Measurements from ENCODE around the gene MAN1A2. TPM values are rescaled to one million over a fixed set of nuclear protein-coding genes. Genes with fewer than 3 reads are reported as not detected.

MAN1A2 gene
- polyA plus RNA-seq, 3 donors = 4.0 to 10.5 (median 7.2) TPM

- WGBS (ENCODE audit: insufficient coverage) = 56% methylated on average over 2 of the region's 4 CpGs
- H3K36me3 Mint-ChIP-seq = no peaks in the 10 kb centered on the region
- H3K27ac Mint-ChIP-seq = peak overlapping the region in 1 of 7 donors; percentile 21
- H3K4me3 Mint-ChIP-seq = no peak overlapping the region
- H3K4me1 Mint-ChIP-seq = peaks cover 7% of the 10 kb centered on the region
- Histone ChIP-seq H3K79me2 (ENCODE audit: insufficient read depth, low read length) (no peaks in the 10 kb centered on the region), H3K4me1 (ENCODE audit: control insufficient read depth in 1 of 2, insufficient read depth in 2 of 2, low read length in 2 of 2) (peaks cover 0 to 5% of the 10 kb centered on the region in 2 donors), H3K27ac (ENCODE audit: low read depth in 1 of 2, low read length in 2 of 2) (no peak overlapping the region), H3K36me3 (replicated peaks in 1 of 2; ENCODE audit: control insufficient read depth in 1 of 2, insufficient read depth in 2 of 2, low read length in 2 of 2) (no peaks in the 10 kb centered on the region), H4K20me1 (ENCODE audit: insufficient read depth, low read length) (no peaks in the 10 kb centered on the region), H2AFZ (ENCODE audit: insufficient read depth, low read depth, low read length, poor library complexity, severe bottlenecking) (no peak overlapping the region), H3K27me3 (ENCODE audit: control insufficient read depth in 2 of 2, insufficient read depth in 2 of 2, low read length in 2 of 2) (no peaks in the 10 kb centered on the region), H3K9me3 (replicated peaks in 1 of 2; ENCODE audit: control insufficient read depth in 1 of 2, insufficient read depth in 1 of 2, low read length in 2 of 2) (no peaks in the 10 kb centered on the region), H3K9ac (ENCODE audit: insufficient read depth, low read length, poor library complexity, severe bottlenecking) (no peak overlapping the region), H3K4me2 (replicated peaks; ENCODE audit: extremely low read depth, low read length, poor library complexity, severe bottlenecking) (no peak overlapping the region), H3K4me3 (replicated peaks in 1 of 3; ENCODE audit: low read depth in 2 of 3, low read length in 3 of 3) (no peak overlapping the region)
- TF ChIP-seq, protein P1, sequence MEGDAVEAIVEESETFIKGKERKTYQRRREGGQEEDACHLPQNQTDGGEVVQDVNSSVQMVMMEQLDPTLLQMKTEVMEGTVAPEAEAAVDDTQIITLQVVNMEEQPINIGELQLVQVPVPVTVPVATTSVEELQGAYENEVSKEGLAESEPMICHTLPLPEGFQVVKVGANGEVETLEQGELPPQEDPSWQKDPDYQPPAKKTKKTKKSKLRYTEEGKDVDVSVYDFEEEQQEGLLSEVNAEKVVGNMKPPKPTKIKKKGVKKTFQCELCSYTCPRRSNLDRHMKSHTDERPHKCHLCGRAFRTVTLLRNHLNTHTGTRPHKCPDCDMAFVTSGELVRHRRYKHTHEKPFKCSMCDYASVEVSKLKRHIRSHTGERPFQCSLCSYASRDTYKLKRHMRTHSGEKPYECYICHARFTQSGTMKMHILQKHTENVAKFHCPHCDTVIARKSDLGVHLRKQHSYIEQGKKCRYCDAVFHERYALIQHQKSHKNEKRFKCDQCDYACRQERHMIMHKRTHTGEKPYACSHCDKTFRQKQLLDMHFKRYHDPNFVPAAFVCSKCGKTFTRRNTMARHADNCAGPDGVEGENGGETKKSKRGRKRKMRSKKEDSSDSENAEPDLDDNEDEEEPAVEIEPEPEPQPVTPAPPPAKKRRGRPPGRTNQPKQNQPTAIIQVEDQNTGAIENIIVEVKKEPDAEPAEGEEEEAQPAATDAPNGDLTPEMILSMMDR (IDR thresholded peaks at IDR 0.05) = no peak
- DNase-seq = peak; percentile 17 to 35 (median 29)
- H3K27me3 Mint-ChIP-seq (ENCODE audit: low read depth in 3 of 3) = peaks cover 1 to 6% (median 3%) of the 10 kb centered on the region in 3 donors
- intact Hi-C loops (cut with micrococcal nuclease) = no loop called here
- no peaks in the 10 kb centered on the region for H3K9me3 Mint-ChIP-seq
These were observed 205.3 kb downstream of the MAN1A2 start for GRCh38 chr1:117572546-117572945.

DNA sequence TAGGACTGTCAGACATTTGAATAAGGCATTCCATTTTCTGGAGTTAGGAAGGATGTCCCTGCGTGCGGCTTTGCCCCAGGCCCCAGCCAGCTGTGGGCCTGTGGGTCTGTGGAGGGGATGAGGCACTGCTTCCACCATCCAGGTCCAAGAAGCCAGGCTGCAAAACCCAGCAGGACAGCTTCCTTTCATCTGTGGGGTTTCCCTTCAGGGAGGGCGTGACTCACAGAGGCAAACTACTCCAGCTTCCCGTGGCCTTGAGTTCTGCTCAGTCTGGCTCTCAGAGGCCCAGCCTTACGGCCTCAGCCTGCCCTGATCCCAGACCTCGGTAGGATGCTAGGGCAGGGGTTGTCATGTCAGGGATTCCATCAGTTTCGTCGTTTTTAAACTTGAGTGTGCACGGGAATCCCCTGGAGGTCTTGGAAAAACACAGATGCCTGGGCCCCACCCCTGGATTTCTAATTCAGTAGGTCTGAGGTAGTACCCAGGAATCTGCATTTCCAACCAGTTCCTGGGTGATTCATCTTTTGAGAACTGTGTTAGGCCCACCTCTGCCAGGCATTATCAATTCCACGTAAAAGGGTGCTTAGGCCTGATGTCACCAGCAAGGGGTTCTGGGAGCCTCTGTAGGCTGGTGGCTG, 206.3 kb downstream of the MAN1A2 start:
- 90% methylated on average over 8 of the region's 10 CpGs for whole genome bisulfite sequencing (ENCODE audit: insufficient coverage)
- TF ChIP-seq, protein P1 (IDR thresholded peaks at IDR 0.05) = no peak

More for the DNA sequence above, 206.3 kb downstream of the MAN1A2 start:
- Histone ChIP-seq H3K9ac (ENCODE audit: insufficient read depth, low read length, poor library complexity, severe bottlenecking) (no peak overlapping the region), H3K36me3 (replicated peaks in 1 of 2; ENCODE audit: control insufficient read depth in 1 of 2, insufficient read depth in 2 of 2, low read length in 2 of 2) (no peaks in the 10 kb centered on the region), H3K4me3 (replicated peaks in 1 of 3; ENCODE audit: low read depth in 2 of 3, low read length in 3 of 3) (no peak overlapping the region), H3K79me2 (ENCODE audit: insufficient read depth, low read length) (no peaks in the 10 kb centered on the region), H2AFZ (ENCODE audit: insufficient read depth, low read depth, low read length, poor library complexity, severe bottlenecking) (no peak overlapping the region), H3K27ac (ENCODE audit: low read depth in 1 of 2, low read length in 2 of 2) (no peak overlapping the region), H3K4me1 (ENCODE audit: control insufficient read depth in 1 of 2, insufficient read depth in 2 of 2, low read length in 2 of 2) (peaks cover 0 to 5% of the 10 kb centered on the region in 2 donors), H3K9me3 (replicated peaks in 1 of 2; ENCODE audit: control insufficient read depth in 1 of 2, insufficient read depth in 1 of 2, low read length in 2 of 2) (no peaks in the 10 kb centered on the region), H3K4me2 (replicated peaks; ENCODE audit: extremely low read depth, low read length, poor library complexity, severe bottlenecking) (no peak overlapping the region), H4K20me1 (ENCODE audit: insufficient read depth, low read length) (no peaks in the 10 kb centered on the region), H3K27me3 (ENCODE audit: control insufficient read depth in 2 of 2, insufficient read depth in 2 of 2, low read length in 2 of 2) (no peaks in the 10 kb centered on the region)
- H3K4me1 Mint-ChIP-seq = peaks cover 7% of the 10 kb centered on the region
- H3K9me3 Mint-ChIP-seq = no peaks in the 10 kb centered on the region
- no peak overlapping the region for H3K4me3 Mint-ChIP-seq
- no peak overlapping the region for H3K27ac Mint-ChIP-seq
- intact Hi-C loops (cut with micrococcal nuclease) = no loop called here
- DNase-seq = no peak
- no peaks in the 10 kb centered on the region for H3K36me3 Mint-ChIP-seq
- peaks cover 1 to 6% (median 3%) of the 10 kb centered on the region in 3 donors for H3K27me3 Mint-ChIP-seq (ENCODE audit: low read depth in 3 of 3)
